H1 (cell line): Measurements from ENCODE around the gene DENND1A.

ENCODE experiments used
- HDAC6 ChIP-seq: IDR thresholded peaks from one replicate; pipeline ENCODE4 v1.7.1; 2012; ENCODE audit warnings: low read depth, mild to moderate bottlenecking, inconsistent platforms, low read length, moderate library complexity
- RXRA ChIP-seq: IDR thresholded peaks from 2 replicates; pipeline ENCODE4 v1.6.1; 2011; ENCODE audit warnings: low read depth, mild to moderate bottlenecking, low read length, moderate library complexity; ENCODE audit not compliant: insufficient read depth
- SRF ChIP-seq: IDR thresholded peaks from 2 replicates; pipeline ENCODE4 v1.6.1; 2011; ENCODE audit warnings: mild to moderate bottlenecking, low read depth, low read length, moderate library complexity
- TF ChIP-seq, protein P1 (sequence below), 3 experiments: IDR thresholded peaks; 1 replicate in 2 of 3; 2 replicates in 1 of 3; pipeline versions ENCODE4 v1.5.1 to v1.6.1; 2011; ENCODE audit warnings: low read length in 3 of 3, mild to moderate bottlenecking in 3 of 3, inconsistent platforms in 2 of 3, low read depth in 1 of 3, moderate library complexity in 1 of 3; ENCODE audit not compliant: insufficient read depth in 1 of 3; ENCODE audit errors: control extremely low read depth in 1 of 3

DNA sequence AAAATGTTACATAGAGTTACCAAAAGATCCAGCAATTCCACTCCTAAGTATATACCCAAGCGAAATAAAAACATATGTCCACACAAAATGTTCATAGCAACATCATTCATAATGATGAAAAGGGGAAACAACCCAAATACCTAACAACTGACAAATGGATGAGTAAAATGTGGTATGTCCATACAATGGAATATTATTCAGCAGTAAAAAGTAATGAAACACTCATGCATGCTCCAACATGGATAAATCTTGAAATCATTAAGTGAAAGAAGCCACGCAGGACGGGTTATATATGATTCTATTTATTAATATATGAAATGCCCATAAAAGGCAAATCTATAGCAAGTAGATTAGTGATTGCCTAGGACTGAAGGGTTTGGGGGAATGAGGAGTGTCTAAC, 6.0 kb downstream of the DENND1A start:
- no peak for TF ChIP-seq RXRA
- TF ChIP-seq SRF = no peak
- TF ChIP-seq, protein P1, sequence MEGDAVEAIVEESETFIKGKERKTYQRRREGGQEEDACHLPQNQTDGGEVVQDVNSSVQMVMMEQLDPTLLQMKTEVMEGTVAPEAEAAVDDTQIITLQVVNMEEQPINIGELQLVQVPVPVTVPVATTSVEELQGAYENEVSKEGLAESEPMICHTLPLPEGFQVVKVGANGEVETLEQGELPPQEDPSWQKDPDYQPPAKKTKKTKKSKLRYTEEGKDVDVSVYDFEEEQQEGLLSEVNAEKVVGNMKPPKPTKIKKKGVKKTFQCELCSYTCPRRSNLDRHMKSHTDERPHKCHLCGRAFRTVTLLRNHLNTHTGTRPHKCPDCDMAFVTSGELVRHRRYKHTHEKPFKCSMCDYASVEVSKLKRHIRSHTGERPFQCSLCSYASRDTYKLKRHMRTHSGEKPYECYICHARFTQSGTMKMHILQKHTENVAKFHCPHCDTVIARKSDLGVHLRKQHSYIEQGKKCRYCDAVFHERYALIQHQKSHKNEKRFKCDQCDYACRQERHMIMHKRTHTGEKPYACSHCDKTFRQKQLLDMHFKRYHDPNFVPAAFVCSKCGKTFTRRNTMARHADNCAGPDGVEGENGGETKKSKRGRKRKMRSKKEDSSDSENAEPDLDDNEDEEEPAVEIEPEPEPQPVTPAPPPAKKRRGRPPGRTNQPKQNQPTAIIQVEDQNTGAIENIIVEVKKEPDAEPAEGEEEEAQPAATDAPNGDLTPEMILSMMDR (IDR thresholded peaks at IDR 0.05; ENCODE audit: control extremely low read depth in 1 of 3, insufficient read depth in 1 of 3, low read depth in 1 of 3, low read length in 3 of 3) = no peak
- no peak for TF ChIP-seq HDAC6
